Retina (tissue), 1 donor: ENCODE results near the gene GJA9.

Experiments used
- DNase-seq: peaks from one replicate; pipeline ENCODE4 v3.0.0-alpha.2; 2016

The GJA9 gene

GRCh38 chr1:38829368-38829767, 52.0 kb downstream of the GJA9 start:
- DNase-seq = no peak

- no peak for DNase-seq
Observed at GRCh38 chr1:38827318-38827717, 54.1 kb downstream of the GJA9 start.

DNA sequence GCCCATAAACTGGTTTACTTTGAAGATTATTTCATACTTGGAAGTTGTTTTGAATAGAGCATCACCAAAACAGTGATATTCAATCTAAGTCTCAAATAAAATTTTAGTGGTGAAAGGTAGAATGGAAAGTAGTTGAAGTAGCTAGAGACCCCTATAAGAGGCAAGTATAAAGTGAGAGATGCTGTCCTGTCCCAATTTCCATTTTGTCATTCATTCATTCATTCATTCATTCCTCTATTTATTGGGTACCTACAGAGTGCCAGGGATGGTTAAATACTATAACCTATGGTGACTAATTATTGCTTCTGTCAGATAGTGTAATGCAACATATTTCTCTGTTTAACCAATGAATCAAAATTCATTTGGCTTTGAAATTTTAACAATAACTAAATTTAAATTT, 54.5 kb downstream of the GJA9 start:
- no peak for DNase-seq

DNA sequence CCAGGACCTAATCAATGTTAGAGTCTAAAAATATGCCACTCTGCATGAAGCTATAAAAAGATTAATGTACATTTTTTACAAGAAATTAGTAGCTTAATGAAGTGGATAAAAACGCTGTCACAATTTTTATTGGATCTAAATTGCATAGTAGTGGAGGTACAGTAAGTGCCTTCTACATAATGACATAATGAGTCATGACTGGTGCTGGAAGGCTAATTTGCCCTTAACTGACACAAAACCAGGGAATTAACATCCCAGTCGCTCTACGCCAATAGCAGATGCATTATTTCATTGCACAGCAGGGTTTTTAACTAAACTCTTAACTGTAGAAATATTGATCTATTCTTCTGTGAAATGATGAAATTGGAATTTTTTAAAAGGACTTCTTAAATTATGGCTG, 55.1 kb downstream of the GJA9 start:
- no peak for DNase-seq
